SK-N-SH treated with all-trans-retinoic acid at 6 μM for 48 hours (cell line): ENCODE data around the gene TAF10.

ENCODE experiments used
- ARNTL ChIP-seq: fragments of 450-650 bp; formaldehyde crosslinking; IDR thresholded peaks from 2 replicates; pipeline ENCODE4 v1.5.0; 2020; ENCODE audit warnings: low read depth, mild to moderate bottlenecking, moderate library complexity, borderline replicate concordance
- CREB5 ChIP-seq: fragments of 250-450 bp; sonication (Bioruptor Pico); IDR thresholded peaks from 2 replicates; pipeline ENCODE4 v1.5.1; 2020; ENCODE audit warnings: low read depth, mild to moderate bottlenecking, moderate library complexity
- CSDC2 ChIP-seq: fragments of 250-450 bp; sonication (Bioruptor Pico); IDR thresholded peaks from 2 replicates; pipeline ENCODE4 v1.5.0; 2020; ENCODE audit warnings: mild to moderate bottlenecking, moderate library complexity
- GLIS3 ChIP-seq: fragments of 250-450 bp; sonication (Bioruptor Pico); IDR thresholded peaks from 2 replicates; pipeline ENCODE4 v1.5.0; 2020; ENCODE audit warnings: mild to moderate bottlenecking, moderate library complexity
- OSR1 ChIP-seq: fragments of 250-450 bp; sonication (Bioruptor Pico); IDR thresholded peaks from 2 replicates; pipeline ENCODE4 v1.8.0; 2022; ENCODE audit warnings: moderate library complexity, mild to moderate bottlenecking, inconsistent platforms
- PATZ1 ChIP-seq: fragments of 250-450 bp; sonication (Bioruptor Pico); IDR thresholded peaks from 2 replicates; pipeline ENCODE4 v1.8.0; 2020; ENCODE audit warnings: mild to moderate bottlenecking, moderate library complexity, borderline replicate concordance
- POU6F1 ChIP-seq: fragments of 250-450 bp; sonication (Bioruptor Pico); IDR thresholded peaks from 2 replicates; pipeline ENCODE4 v1.8.0; 2021; ENCODE audit warnings: low read depth, mild to moderate bottlenecking, moderate library complexity, borderline replicate concordance
- TCF4 ChIP-seq: fragments of 250-450 bp; sonication (Bioruptor Pico); IDR thresholded peaks from 2 replicates; pipeline ENCODE4 v1.8.0; 2021; ENCODE audit warnings: mild to moderate bottlenecking, moderate library complexity, borderline replicate concordance
- ZC3H10 ChIP-seq: fragments of 250-450 bp; sonication (Bioruptor Pico); IDR thresholded peaks from 2 replicates; pipeline ENCODE4 v1.5.1; 2021; ENCODE audit warnings: mild to moderate bottlenecking, moderate library complexity
- ZFP3 ChIP-seq: fragments of 250-450 bp; sonication (Bioruptor Pico); IDR thresholded peaks from 2 replicates; pipeline ENCODE4 v1.5.0; 2020; ENCODE audit warnings: mild to moderate bottlenecking, moderate library complexity
- ZFP30 ChIP-seq: fragments of 450-650 bp; formaldehyde crosslinking; IDR thresholded peaks from 2 replicates; pipeline ENCODE4 v1.5.0; 2022; ENCODE audit warnings: mild to moderate bottlenecking, moderate library complexity
- ZNF565 ChIP-seq: fragments of 450-650 bp; formaldehyde crosslinking; conservative IDR thresholded peaks from 2 replicates; pipeline ENCODE4 v1.5.0; 2020; ENCODE audit warnings: low read depth, mild to moderate bottlenecking, moderate library complexity
- ZNF70 ChIP-seq: fragments of 450-650 bp; formaldehyde crosslinking; IDR thresholded peaks from 2 replicates; pipeline ENCODE4 v1.5.0; 2020; ENCODE audit warnings: mild to moderate bottlenecking, moderate library complexity

GRCh38 chr11:6579681-6580080 is 32.3 kb downstream of the TAF10 start:
- no peak for TF ChIP-seq CREB5 (CRISPR knock-in tag)
- TF ChIP-seq GLIS3 (CRISPR knock-in tag): no peak
- TF ChIP-seq ARNTL (CRISPR knock-in tag): no peak
- TF ChIP-seq POU6F1 (CRISPR knock-in tag): no peak
- TF ChIP-seq ZFP3 (CRISPR knock-in tag): no peak
- TF ChIP-seq ZNF565: no peak
- TF ChIP-seq PATZ1 (CRISPR knock-in tag): no peak
- TF ChIP-seq ZFP30: no peak
- no peak for TF ChIP-seq ZC3H10 (CRISPR knock-in tag)
- no peak for TF ChIP-seq TCF4
- no peak for TF ChIP-seq OSR1 (CRISPR knock-in tag)
- no peak for TF ChIP-seq ZNF70
- no peak for TF ChIP-seq CSDC2 (CRISPR knock-in tag)
